Measurements from ENCODE around the gene ARHGDIB. TPM values are rescaled to one million over a fixed set of nuclear protein-coding genes. Genes with fewer than 3 reads are reported as not detected.

Gene ARHGDIB
- total and polyA plus RNA-seq, 2 of the 13 experiments (the other 11 are each of a cell fraction or from before 2014, with no cell fraction given): 0.11 to 0.87 TPM

DNA sequence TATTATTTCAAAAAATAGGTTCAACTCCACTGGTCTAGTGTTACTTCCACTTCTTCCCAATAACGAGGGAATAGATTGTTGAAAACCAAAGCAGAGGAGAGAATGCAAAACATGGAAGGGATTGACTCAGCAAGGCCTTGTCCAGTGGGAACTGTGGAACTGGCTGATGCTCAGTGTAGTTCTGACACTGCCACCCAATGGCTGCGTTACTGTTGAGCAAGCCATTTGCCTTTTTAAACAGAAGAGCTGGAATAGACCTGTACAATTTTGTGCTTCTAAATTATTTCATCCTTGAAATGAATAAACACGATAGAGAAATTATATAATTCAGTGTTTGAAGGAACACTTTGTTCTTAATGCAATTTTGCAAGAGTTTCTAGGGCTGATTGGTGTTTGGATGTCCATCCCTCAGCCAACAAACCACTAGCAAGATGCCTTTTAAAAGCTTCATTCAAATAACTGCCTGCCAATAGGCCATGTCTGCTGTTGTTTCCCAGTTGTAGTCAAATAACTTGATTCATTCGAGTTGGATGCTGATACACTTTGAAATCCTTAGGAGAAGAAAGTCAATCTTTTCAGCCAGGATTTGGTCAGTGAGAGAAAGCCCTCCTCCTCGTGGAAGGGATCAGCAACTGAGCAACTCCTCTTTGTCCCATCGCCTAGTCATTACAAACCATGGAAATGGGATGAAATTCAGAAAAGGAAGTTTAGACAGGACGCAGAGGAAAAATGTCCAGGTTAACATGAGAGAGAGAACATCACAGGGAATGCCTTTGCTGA lies 68.5 kb downstream of the ARHGDIB start (continued):
- no peak for TF ChIP-seq MTF1 (CRISPR knock-in tag; IDR thresholded peaks at IDR 0.05)

Other genes starting within 250 kb of the ARHGDIB start
- gene WBP11, start 158.1 kb downstream of the ARHGDIB start, total RNA-seq (2016; rRNA removed; fragmentation: Illumina TruSeq; extraction: Trizol): 31.0 and 44.4 TPM in 2 replicates
- gene WBP11, start 158.1 kb downstream of the ARHGDIB start, polyA plus RNA-seq (2011; rRNA removed): 6.6 and 7.6 TPM in 2 replicates
- gene C12orf60, start 157.9 kb downstream of the ARHGDIB start, total RNA-seq (2016; rRNA removed; fragmentation: Illumina TruSeq; extraction: Trizol): 1.4 and 2.3 TPM in 2 replicates
- 0.55 and 0.69 TPM in 2 replicates for gene C12orf60, start 157.9 kb downstream of the ARHGDIB start, polyA plus RNA-seq (2011; rRNA removed)
- 0.11 and 0.42 TPM in 2 replicates for gene SMCO3, start 147.4 kb downstream of the ARHGDIB start, total RNA-seq (2016; rRNA removed; fragmentation: Illumina TruSeq; extraction: Trizol)
- gene SMCO3, start 147.4 kb downstream of the ARHGDIB start, polyA plus RNA-seq (2011; rRNA removed): 0.14 and 0.29 TPM in 2 replicates
- gene ART4, start 118.1 kb downstream of the ARHGDIB start, total RNA-seq (2016; rRNA removed; fragmentation: Illumina TruSeq; extraction: Trizol): 12.0 and 20.3 TPM in 2 replicates
- 15.9 and 17.6 TPM in 2 replicates for gene ART4, start 118.1 kb downstream of the ARHGDIB start, polyA plus RNA-seq (2011; rRNA removed)
- gene MGP, start 75.7 kb downstream of the ARHGDIB start, total RNA-seq (2016; rRNA removed; fragmentation: Illumina TruSeq; extraction: Trizol): not detected in 2 replicates
- not detected in 2 replicates for gene MGP, start 75.7 kb downstream of the ARHGDIB start, polyA plus RNA-seq (2011; rRNA removed)
- gene ERP27, start 23.1 kb downstream of the ARHGDIB start, total RNA-seq (2016; rRNA removed; fragmentation: Illumina TruSeq; extraction: Trizol): 5.1 and 6.6 TPM in 2 replicates
- 1.6 and 1.8 TPM in 2 replicates for gene ERP27, start 23.1 kb downstream of the ARHGDIB start, polyA plus RNA-seq (2011; rRNA removed)
- gene PDE6H, start 11.4 kb upstream of the ARHGDIB start, total RNA-seq (2016; rRNA removed; fragmentation: Illumina TruSeq; extraction: Trizol): not detected in 2 replicates
- not detected in 2 replicates for gene PDE6H, start 11.4 kb upstream of the ARHGDIB start, polyA plus RNA-seq (2011; rRNA removed)

Measured in HepG2 (cell line).